Right atrium auricular region (tissue), 2 donors: ENCODE measurements around the gene CDS1. TPM values are rescaled to one million over a fixed set of nuclear protein-coding genes. Genes with fewer than 3 reads are reported as not detected.
"Not testable (repeated sequence)": the region's sequence is repeated elsewhere in the genome, so short reads cannot be mapped to it uniquely, and the experiment has no call there.

Source experiments
- DNase-seq: peaks from one replicate; pipeline ENCODE4 v3.0.0-alpha.2; 2019; ENCODE audit warnings: low spot score
- H3K27ac ChIP-seq, 2 donors: fragments of 200-600 bp; sonication (generic); 1 replicate in 1 of 2; 2 replicates in 1 of 2; pipeline ENCODE4 v1.5.1; 2016 to 2019
- H3K27me3 ChIP-seq, 2 donors: fragments of 200-600 bp; sonication (generic); one replicate each; pipeline versions ENCODE4 v1.5.1 to v1.6.0; 2017 to 2019
- H3K36me3 ChIP-seq: fragments of 200-600 bp; sonication (generic); one replicate; pipeline ENCODE4 v1.5.1; 2016
- H3K4me1 ChIP-seq, 2 donors: fragments of 200-600 bp; sonication (generic); one replicate each; pipeline versions ENCODE4 v1.5.1 to v1.6.0; 2017 to 2019
- H3K4me3 ChIP-seq, 2 donors: fragments of 200-600 bp; sonication (generic); 1 replicate in 1 of 2; 2 replicates in 1 of 2; pipeline ENCODE4 v1.5.1; 2017 to 2019; ENCODE audit warnings: mild to moderate bottlenecking in 1 of 2, moderate library complexity in 1 of 2
- H3K9me3 ChIP-seq, 2 donors: fragments of 200-600 bp; sonication (generic); one replicate each; pipeline ENCODE4 v1.5.1; 2019
- total RNA-seq, 2 donors: library from RNA; depleted of rRNA; stranded (reverse); fragments of >200 nt; gene quantifications; one replicate each; pipeline ENCODE4 v1.1.0, GENCODE V29; 2016
- TF ChIP-seq, protein P1 (sequence below), 2 donors: fragments of 200-600 bp; sonication (generic); IDR thresholded peaks; one replicate each; pipeline ENCODE4 v1.5.1; 2019; ENCODE audit warnings: antibody characterized with exemption in 2 of 2

CDS1 gene
- total RNA-seq, 2 donors from 2014 or later: 0.30 to 0.98 TPM

DNA sequence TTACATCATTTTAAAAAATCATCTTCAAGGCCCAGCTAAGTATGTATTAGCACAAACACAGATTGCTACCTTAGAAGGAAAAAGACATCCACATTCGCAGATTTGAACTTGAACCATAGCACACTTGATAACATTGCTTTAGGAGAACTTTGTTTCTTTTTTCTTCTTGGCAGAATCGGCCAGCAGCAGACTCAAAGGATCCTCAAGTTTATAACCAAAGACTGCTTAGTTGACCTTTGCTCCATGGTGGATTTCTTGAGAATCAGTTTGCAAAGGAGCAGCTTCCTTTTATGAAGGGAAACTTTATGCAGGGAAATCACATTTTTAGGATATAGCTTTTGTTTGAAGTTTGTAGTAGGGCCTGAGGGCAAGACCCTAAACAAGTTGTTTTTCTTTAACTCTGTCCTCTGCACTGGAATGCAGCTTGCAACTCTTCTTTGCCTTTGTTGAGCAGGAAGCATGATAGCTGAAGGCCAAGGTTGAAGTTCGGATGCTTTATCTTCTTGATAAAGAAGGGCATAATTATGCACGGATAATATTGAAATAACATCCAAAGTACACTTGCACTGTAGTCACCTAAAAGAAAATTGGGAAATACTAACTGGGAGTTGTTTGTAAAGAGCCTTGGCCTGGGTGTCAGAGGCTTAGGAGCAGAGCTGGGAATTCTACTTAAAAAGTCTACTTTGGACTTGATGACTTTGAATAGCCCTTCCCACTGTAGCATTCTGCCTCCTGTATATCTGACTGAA is 78.4 kb downstream of the CDS1 start:
- H3K36me3 ChIP-seq: peaks cover 7% of the 10 kb centered on the region
- H3K27ac ChIP-seq: no peak overlapping the region
- TF ChIP-seq, protein P1, sequence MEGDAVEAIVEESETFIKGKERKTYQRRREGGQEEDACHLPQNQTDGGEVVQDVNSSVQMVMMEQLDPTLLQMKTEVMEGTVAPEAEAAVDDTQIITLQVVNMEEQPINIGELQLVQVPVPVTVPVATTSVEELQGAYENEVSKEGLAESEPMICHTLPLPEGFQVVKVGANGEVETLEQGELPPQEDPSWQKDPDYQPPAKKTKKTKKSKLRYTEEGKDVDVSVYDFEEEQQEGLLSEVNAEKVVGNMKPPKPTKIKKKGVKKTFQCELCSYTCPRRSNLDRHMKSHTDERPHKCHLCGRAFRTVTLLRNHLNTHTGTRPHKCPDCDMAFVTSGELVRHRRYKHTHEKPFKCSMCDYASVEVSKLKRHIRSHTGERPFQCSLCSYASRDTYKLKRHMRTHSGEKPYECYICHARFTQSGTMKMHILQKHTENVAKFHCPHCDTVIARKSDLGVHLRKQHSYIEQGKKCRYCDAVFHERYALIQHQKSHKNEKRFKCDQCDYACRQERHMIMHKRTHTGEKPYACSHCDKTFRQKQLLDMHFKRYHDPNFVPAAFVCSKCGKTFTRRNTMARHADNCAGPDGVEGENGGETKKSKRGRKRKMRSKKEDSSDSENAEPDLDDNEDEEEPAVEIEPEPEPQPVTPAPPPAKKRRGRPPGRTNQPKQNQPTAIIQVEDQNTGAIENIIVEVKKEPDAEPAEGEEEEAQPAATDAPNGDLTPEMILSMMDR (IDR thresholded peaks at IDR 0.05): no peak
- DNase-seq: no peak
- no peak overlapping the region for H3K4me3 ChIP-seq
- no peaks in the 10 kb centered on the region for H3K9me3 ChIP-seq
- H3K4me1 ChIP-seq: no peaks in the 10 kb centered on the region
- H3K27me3 ChIP-seq: no peaks in the 10 kb centered on the region

- H3K4me1 ChIP-seq, DNase-seq, H3K4me3 ChIP-seq: not testable (repeated sequence)
Measured at GRCh38 chr4:84664767-84665166, 81.8 kb downstream of the CDS1 start.

GRCh38 chr4:84666439-84666838 is 83.5 kb downstream of the CDS1 start:
- no peak for DNase-seq
- H3K27ac ChIP-seq: no peak overlapping the region
- no peak overlapping the region for H3K4me3 ChIP-seq
- peaks cover 26% of the 10 kb centered on the region for H3K36me3 ChIP-seq
- no peaks in the 10 kb centered on the region for H3K9me3 ChIP-seq
- H3K27me3 ChIP-seq: no peaks in the 10 kb centered on the region
- TF ChIP-seq, protein P1 (IDR thresholded peaks at IDR 0.05): no peak
- no peaks in the 10 kb centered on the region for H3K4me1 ChIP-seq

More at GRCh38 chr4:84664767-84665166, 81.8 kb downstream of the CDS1 start:
- not testable (repeated sequence) for H3K9me3 ChIP-seq, H3K27ac ChIP-seq, H3K27me3 ChIP-seq
- H3K36me3 ChIP-seq: peaks cover 26% of the 10 kb centered on the region

- H3K4me3 ChIP-seq: no peak overlapping the region
- H3K27me3 ChIP-seq: no peaks in the 10 kb centered on the region
- peaks cover 41% of the 10 kb centered on the region for H3K36me3 ChIP-seq
- H3K9me3 ChIP-seq: no peaks in the 10 kb centered on the region
- TF ChIP-seq, protein P1 (IDR thresholded peaks at IDR 0.05): no peak
- no peak for DNase-seq
- no peak overlapping the region for H3K27ac ChIP-seq
- H3K4me1 ChIP-seq: no peaks in the 10 kb centered on the region
Measured at GRCh38 chr4:84669201-84669600, 86.3 kb downstream of the CDS1 start.

- Histone ChIP-seq H3K9me3 (no peaks in the 10 kb centered on the region), H3K27me3 (no peaks in the 10 kb centered on the region), H3K4me1 (peaks cover 0 to 4% of the 10 kb centered on the region in 2 donors), H3K4me3 (no peak overlapping the region), H3K27ac (no peak overlapping the region), H3K36me3 (peaks cover 50% of the 10 kb centered on the region)
- TF ChIP-seq, protein P1 (IDR thresholded peaks at IDR 0.05): no peak
- DNase-seq: no peak
Measured at GRCh38 chr4:84672177-84672576, 89.2 kb downstream of the CDS1 start.

- Histone ChIP-seq H3K4me3 (no peak overlapping the region), H3K9me3 (no peaks in the 10 kb centered on the region), H3K27me3 (no peaks in the 10 kb centered on the region), H3K27ac (no peak overlapping the region), H3K4me1 (peaks cover 0 to 4% of the 10 kb centered on the region in 2 donors), H3K36me3 (peaks cover 54% of the 10 kb centered on the region)
- DNase-seq: no peak
- TF ChIP-seq, protein P1 (IDR thresholded peaks at IDR 0.05): no peak
Measured at GRCh38 chr4:84673475-84674240, 90.7 kb downstream of the CDS1 start.
